Mammary epithelial cell (primary cell): Measurements from ENCODE around the gene FZD10.

Source experiments
- CTCF ChIP-seq, 2 donors: IDR thresholded peaks in 1 of 2; conservative IDR thresholded peaks in 1 of 2; 2 replicates each; pipeline ENCODE4 v1.5.1; 2011 to 2012; ENCODE audit warnings: inconsistent platforms in 2 of 2, low read length in 2 of 2, mild to moderate bottlenecking in 2 of 2, control low read depth in 1 of 2, low read depth in 1 of 2; ENCODE audit not compliant: insufficient read depth in 1 of 2; ENCODE audit errors: extremely low read depth in 1 of 2
- EZH2 ChIP-seq: IDR thresholded peaks from 2 replicates; pipeline ENCODE4 v1.6.1; 2012; ENCODE audit warnings: low read length, inconsistent platforms, borderline replicate concordance

GRCh38 chr12:130177635-130178242, 15.5 kb downstream of the FZD10 start:
- TF ChIP-seq CTCF (conservative IDR thresholded peaks at IDR 0.05 in 1 of 2, IDR thresholded peaks at IDR 0.05 in 1 of 2; ENCODE audit: extremely low read depth in 1 of 2, insufficient read depth in 1 of 2, low read depth in 1 of 2, low read length in 2 of 2) (no peak), EZH2 (no peak)
